Caco-2 (cell line): ENCODE results near the gene LRIG1. TPM values are rescaled to one million over a fixed set of nuclear protein-coding genes. Genes with fewer than 3 reads are reported as not detected.

ENCODE experiments used
- BruUV-seq: library from RNA; stranded (reverse); fragments of 400-500 nt; replicated peaks from 2 replicates; lab custom pipeline; 2021; lab: Mats Ljungman, UMichigan
- CTCF ChIA-PET: fragments of 300-600 bp; sonication (Branson Sonifier 250); formaldehyde crosslinking; loops from one replicate; lab custom pipeline; 2022; ENCODE audit warnings: antibody characterized with exemption; lab: Charles Lee
- POLR2A ChIA-PET: fragments of 300-600 bp; sonication (Branson Sonifier 250); formaldehyde crosslinking; loops from one replicate; lab custom pipeline; 2022; ENCODE audit warnings: antibody characterized with exemption; lab: Charles Lee
- DNase-seq, 2 experiments: peaks; one replicate each; pipeline versions ENCODE4 v3.0.0 to v3.0.0-alpha.2; 2020 to 2022
- H3K27me3 ChIP-seq: replicated peaks from 2 replicates; pipeline ENCODE4 v1.6.0; 2011; ENCODE audit warnings: low read length; ENCODE audit not compliant: control insufficient read depth, insufficient read depth
- H3K36me3 ChIP-seq: 2 replicates; pipeline ENCODE4 v1.5.1; 2011; ENCODE audit warnings: low read length; ENCODE audit not compliant: control insufficient read depth, insufficient read depth
- H3K4me1 ChIP-seq: fragments of 250-450 bp; sonication (Bioruptor Pico); 2 replicates; pipeline ENCODE4 v1.5.1; 2020; ENCODE audit warnings: mild to moderate bottlenecking
- H3K4me3 ChIP-seq: 2 replicates; pipeline ENCODE4 v1.5.1; 2011; ENCODE audit warnings: low read depth, mild to moderate bottlenecking, control low read depth, low read length
- H3K9me3 ChIP-seq: fragments of 250-450 bp; sonication (Bioruptor Pico); 2 replicates; pipeline ENCODE4 v1.5.1; 2020; ENCODE audit warnings: mild to moderate bottlenecking, moderate library complexity
- H3K27ac Mint-ChIP-seq: one replicate; pipeline ENCODE4 v1.8.0; 2022; ENCODE audit warnings: mixed read lengths; ENCODE audit not compliant: unreplicated experiment
- H3K27me3 Mint-ChIP-seq: one replicate; pipeline ENCODE4 v1.8.0; 2022; ENCODE audit warnings: mixed read lengths; ENCODE audit not compliant: insufficient read depth, unreplicated experiment
- H3K36me3 Mint-ChIP-seq: one replicate; pipeline ENCODE4 v1.8.0; 2022; ENCODE audit warnings: mild to moderate bottlenecking, mixed read lengths; ENCODE audit not compliant: insufficient read depth, unreplicated experiment
- H3K4me1 Mint-ChIP-seq: one replicate; pipeline ENCODE4 v1.8.0; 2022; ENCODE audit warnings: low read depth, mixed read lengths; ENCODE audit not compliant: unreplicated experiment
- H3K4me3 Mint-ChIP-seq: one replicate; pipeline ENCODE4 v1.8.0; 2022; ENCODE audit warnings: mild to moderate bottlenecking, moderate library complexity, mixed read lengths; ENCODE audit not compliant: unreplicated experiment
- H3K9me3 Mint-ChIP-seq: one replicate; pipeline ENCODE4 v1.8.0; 2022; ENCODE audit warnings: mixed read lengths; ENCODE audit not compliant: unreplicated experiment
- intact Hi-C: fragments of 100-400 bp; cut with micrococcal nuclease; formaldehyde crosslinking; loops from one replicate; pipeline ENCODE4 v1.10.0; 2022; ENCODE audit not compliant: unreplicated experiment
- total RNA-seq: library from RNA; stranded (reverse); gene quantifications from 2 replicates; pipeline ENCODE4 v1.2.3, GENCODE V29; 2022
- TF ChIP-seq, protein P1 (sequence below), 2 experiments: fragments of 200-600 bp in 1 of 2; IDR thresholded peaks; 1 replicate in 1 of 2; 2 replicates in 1 of 2; pipeline versions ENCODE4 v1.5.1 to v1.8.0; 2011 to 2022; ENCODE audit warnings: antibody characterized with exemption in 1 of 2, control low read depth in 1 of 2, inconsistent platforms in 1 of 2, low read depth in 1 of 2, low read length in 1 of 2, mild to moderate bottlenecking in 1 of 2, moderate library complexity in 1 of 2; ENCODE audit not compliant: insufficient read depth in 1 of 2, severe bottlenecking in 1 of 2, unreplicated experiment in 1 of 2

LRIG1 gene
- total RNA-seq, 1 experiment from 2014 or later = 43.4 TPM

- Mint-ChIP-seq H3K9me3 (no peaks in the 10 kb centered on the region), H3K27me3 (no peaks in the 10 kb centered on the region), H3K27ac (no peak overlapping the region), H3K4me3 (no peak overlapping the region), H3K36me3 (no peaks in the 10 kb centered on the region), H3K4me1 (peaks cover 15% of the 10 kb centered on the region)
- no peaks in the 10 kb centered on the region for H3K36me3 ChIP-seq
- no peak for DNase-seq
- POLR2A ChIA-PET = no interaction called here
- no TSS peak for BruUV-seq
- H3K4me3 ChIP-seq = no peak overlapping the region
- TF ChIP-seq, protein P1, sequence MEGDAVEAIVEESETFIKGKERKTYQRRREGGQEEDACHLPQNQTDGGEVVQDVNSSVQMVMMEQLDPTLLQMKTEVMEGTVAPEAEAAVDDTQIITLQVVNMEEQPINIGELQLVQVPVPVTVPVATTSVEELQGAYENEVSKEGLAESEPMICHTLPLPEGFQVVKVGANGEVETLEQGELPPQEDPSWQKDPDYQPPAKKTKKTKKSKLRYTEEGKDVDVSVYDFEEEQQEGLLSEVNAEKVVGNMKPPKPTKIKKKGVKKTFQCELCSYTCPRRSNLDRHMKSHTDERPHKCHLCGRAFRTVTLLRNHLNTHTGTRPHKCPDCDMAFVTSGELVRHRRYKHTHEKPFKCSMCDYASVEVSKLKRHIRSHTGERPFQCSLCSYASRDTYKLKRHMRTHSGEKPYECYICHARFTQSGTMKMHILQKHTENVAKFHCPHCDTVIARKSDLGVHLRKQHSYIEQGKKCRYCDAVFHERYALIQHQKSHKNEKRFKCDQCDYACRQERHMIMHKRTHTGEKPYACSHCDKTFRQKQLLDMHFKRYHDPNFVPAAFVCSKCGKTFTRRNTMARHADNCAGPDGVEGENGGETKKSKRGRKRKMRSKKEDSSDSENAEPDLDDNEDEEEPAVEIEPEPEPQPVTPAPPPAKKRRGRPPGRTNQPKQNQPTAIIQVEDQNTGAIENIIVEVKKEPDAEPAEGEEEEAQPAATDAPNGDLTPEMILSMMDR (IDR thresholded peaks at IDR 0.05; ENCODE audit: insufficient read depth in 1 of 2, low read depth in 1 of 2, low read length in 1 of 2, severe bottlenecking in 1 of 2, unreplicated experiment in 1 of 2) = no peak
- H3K9me3 ChIP-seq = no peaks in the 10 kb centered on the region
- H3K4me1 ChIP-seq = no peaks in the 10 kb centered on the region
- no peaks in the 10 kb centered on the region for H3K27me3 ChIP-seq
- CTCF ChIA-PET = no interaction called here
- intact Hi-C loops = no loop called here
Observed at GRCh38 chr3:66361356-66361755, 139.5 kb downstream of the LRIG1 start.

DNA sequence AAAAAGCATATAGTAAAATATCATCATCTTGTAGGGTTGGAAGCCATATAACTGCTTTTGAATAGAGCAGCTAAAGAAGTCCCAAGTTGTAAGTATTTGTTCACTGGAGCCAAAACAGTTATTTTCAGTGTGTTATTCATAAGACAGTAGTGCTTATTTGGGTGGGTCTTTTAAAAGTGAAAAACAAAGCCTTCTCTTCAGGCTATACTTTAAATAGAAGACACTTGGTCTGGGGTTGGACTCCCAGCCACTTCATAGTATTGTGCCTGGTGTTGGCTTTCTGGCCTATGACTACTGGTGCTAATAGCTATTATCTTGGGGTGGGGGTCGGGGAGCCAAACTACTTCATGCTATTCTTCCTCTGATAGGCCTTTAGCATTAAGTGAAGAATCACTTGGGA, 144.8 kb downstream of the LRIG1 start:
- no peak for DNase-seq
- H3K27me3 Mint-ChIP-seq = no peaks in the 10 kb centered on the region
- POLR2A ChIA-PET = no interaction called here
- H3K4me3 Mint-ChIP-seq = no peak overlapping the region
- TF ChIP-seq, protein P1 (IDR thresholded peaks at IDR 0.05; ENCODE audit: insufficient read depth in 1 of 2, low read depth in 1 of 2, low read length in 1 of 2, severe bottlenecking in 1 of 2, unreplicated experiment in 1 of 2) = no peak
- no TSS peak for BruUV-seq
- Histone ChIP-seq H3K4me1 (peaks cover 15% of the 10 kb centered on the region; the same call in 1 of the 2 replicates), H3K9me3 (no peaks in the 10 kb centered on the region), H3K4me3 (no peak overlapping the region), H3K27me3 (no peaks in the 10 kb centered on the region), H3K36me3 (no peaks in the 10 kb centered on the region)
- H3K36me3 Mint-ChIP-seq = no peaks in the 10 kb centered on the region
- CTCF ChIA-PET = no interaction called here
- peaks cover 6% of the 10 kb centered on the region for H3K4me1 Mint-ChIP-seq
- intact Hi-C loops = no loop called here
- no peak overlapping the region for H3K27ac Mint-ChIP-seq
- no peaks in the 10 kb centered on the region for H3K9me3 Mint-ChIP-seq

GRCh38 chr3:66355394-66355793, 145.4 kb downstream of the LRIG1 start:
- TF ChIP-seq, protein P1 (IDR thresholded peaks at IDR 0.05; ENCODE audit: insufficient read depth in 1 of 2, low read depth in 1 of 2, low read length in 1 of 2, severe bottlenecking in 1 of 2, unreplicated experiment in 1 of 2) = no peak
- H3K27me3 ChIP-seq = no peaks in the 10 kb centered on the region
- Mint-ChIP-seq H3K4me1 (peaks cover 6% of the 10 kb centered on the region), H3K27me3 (no peaks in the 10 kb centered on the region), H3K9me3 (no peaks in the 10 kb centered on the region), H3K27ac (no peak overlapping the region), H3K36me3 (no peaks in the 10 kb centered on the region), H3K4me3 (no peak overlapping the region)
- no TSS peak for BruUV-seq
- CTCF ChIA-PET = no interaction called here
- no peaks in the 10 kb centered on the region for H3K9me3 ChIP-seq
- no peaks in the 10 kb centered on the region for H3K36me3 ChIP-seq
- H3K4me1 ChIP-seq = peaks cover 15% of the 10 kb centered on the region; the same call in 1 of the 2 replicates
- intact Hi-C loops = no loop called here
- no peak for DNase-seq
- H3K4me3 ChIP-seq = no peak overlapping the region
- POLR2A ChIA-PET = no interaction called here
